ENCODE data around the gene MERTK.

DNA sequence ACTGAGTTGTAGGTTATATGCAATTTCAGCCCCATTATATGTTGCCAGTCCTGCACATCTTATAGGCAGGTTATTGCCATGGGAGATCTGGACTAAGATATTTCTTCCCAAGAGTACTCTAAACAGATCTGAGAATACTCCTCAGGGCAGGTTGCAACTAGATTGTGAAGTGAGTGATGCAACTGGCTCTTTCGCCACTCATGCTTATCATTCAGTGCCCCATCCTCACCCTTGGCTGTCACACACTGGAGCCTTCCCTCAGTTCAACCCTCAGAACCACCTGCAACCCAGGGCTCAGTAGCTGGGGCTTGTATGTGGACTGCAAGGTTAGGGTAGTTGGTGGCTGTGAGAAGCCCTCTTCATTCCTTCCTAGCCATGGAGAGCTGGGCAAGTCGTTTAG is 14.1 kb downstream of the MERTK start:
- TF ChIP-seq, protein P1, sequence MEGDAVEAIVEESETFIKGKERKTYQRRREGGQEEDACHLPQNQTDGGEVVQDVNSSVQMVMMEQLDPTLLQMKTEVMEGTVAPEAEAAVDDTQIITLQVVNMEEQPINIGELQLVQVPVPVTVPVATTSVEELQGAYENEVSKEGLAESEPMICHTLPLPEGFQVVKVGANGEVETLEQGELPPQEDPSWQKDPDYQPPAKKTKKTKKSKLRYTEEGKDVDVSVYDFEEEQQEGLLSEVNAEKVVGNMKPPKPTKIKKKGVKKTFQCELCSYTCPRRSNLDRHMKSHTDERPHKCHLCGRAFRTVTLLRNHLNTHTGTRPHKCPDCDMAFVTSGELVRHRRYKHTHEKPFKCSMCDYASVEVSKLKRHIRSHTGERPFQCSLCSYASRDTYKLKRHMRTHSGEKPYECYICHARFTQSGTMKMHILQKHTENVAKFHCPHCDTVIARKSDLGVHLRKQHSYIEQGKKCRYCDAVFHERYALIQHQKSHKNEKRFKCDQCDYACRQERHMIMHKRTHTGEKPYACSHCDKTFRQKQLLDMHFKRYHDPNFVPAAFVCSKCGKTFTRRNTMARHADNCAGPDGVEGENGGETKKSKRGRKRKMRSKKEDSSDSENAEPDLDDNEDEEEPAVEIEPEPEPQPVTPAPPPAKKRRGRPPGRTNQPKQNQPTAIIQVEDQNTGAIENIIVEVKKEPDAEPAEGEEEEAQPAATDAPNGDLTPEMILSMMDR (IDR thresholded peaks at IDR 0.05): no peak
- no peak for TF ChIP-seq POLR2A (IDR thresholded peaks at IDR 0.05)
